HepG2 (cell line): Measurements from ENCODE around the gene ECE2. TPM values are rescaled to one million over a fixed set of nuclear protein-coding genes. Genes with fewer than 3 reads are reported as not detected.

ENCODE experiments used
- DNMT3B ChIP-seq: conservative IDR thresholded peaks from 2 replicates; pipeline ENCODE4 v1.6.1; 2016; ENCODE audit warnings: missing biosample characterization, control low read depth
- FOSL2 ChIP-seq: sonication (generic); formaldehyde crosslinking; IDR thresholded peaks from 2 replicates; pipeline ENCODE4 v1.4.0; 2020; ENCODE audit warnings: missing genetic modification reagents
- HOXD1 ChIP-seq: sonication (generic); formaldehyde crosslinking; IDR thresholded peaks from 2 replicates; pipeline ENCODE4 v1.5.0; 2020; ENCODE audit warnings: missing genetic modification reagents
- KLF16 ChIP-seq, 2 experiments: sonication (generic) in 1 of 2; formaldehyde crosslinking in 1 of 2; IDR thresholded peaks; 2 replicates each; pipeline versions ENCODE4 v1.6.1 to v1.8.0; 2016 to 2023; ENCODE audit warnings: missing genetic modification reagents in 2 of 2, missing compliant biosample characterization in 1 of 2
- LCORL ChIP-seq, 2 experiments: fragments of 450-650 bp in 1 of 2; sonication (generic) in 1 of 2; formaldehyde crosslinking in 1 of 2; IDR thresholded peaks; 2 replicates each; pipeline versions ENCODE4 v1.5.0 to v1.6.1; 2017 to 2020; ENCODE audit warnings: antibody characterized with exemption in 1 of 2, missing genetic modification reagents in 1 of 2
- MYPOP ChIP-seq: sonication (generic); formaldehyde crosslinking; IDR thresholded peaks from 2 replicates; pipeline ENCODE4 v1.8.1; 2023; ENCODE audit warnings: mild to moderate bottlenecking, moderate library complexity, missing genetic modification reagents
- NRL ChIP-seq: sonication (generic); formaldehyde crosslinking; IDR thresholded peaks from 2 replicates; pipeline ENCODE4 v1.5.0; 2020; ENCODE audit warnings: missing genetic modification reagents, mild to moderate bottlenecking, moderate library complexity, borderline replicate concordance
- PAF1 ChIP-seq: IDR thresholded peaks from 2 replicates; pipeline ENCODE4 v1.6.1; 2016; ENCODE audit warnings: missing genetic modification reagents, missing compliant biosample characterization
- RBM39 ChIP-seq: fragments of 200-400 bp; formaldehyde crosslinking; IDR thresholded peaks from one replicate; pipeline ENCODE4 v1.6.1; 2018; ENCODE audit warnings: antibody characterized with exemption, mild to moderate bottlenecking, low read depth, low read length; ENCODE audit not compliant: poor library complexity, severe bottlenecking
- SIN3B ChIP-seq: fragments of 150-350 bp; IDR thresholded peaks from 2 replicates; pipeline ENCODE4 v1.6.1; 2014; ENCODE audit warnings: low read length
- ZC3H4 ChIP-seq: sonication (generic); formaldehyde crosslinking; IDR thresholded peaks from 2 replicates; pipeline ENCODE4 v1.4.0; 2020; ENCODE audit warnings: missing genetic modification reagents, borderline replicate concordance
- ZHX1 ChIP-seq: sonication (generic); formaldehyde crosslinking; IDR thresholded peaks from 2 replicates; pipeline ENCODE4 v1.8.1; 2022; ENCODE audit warnings: low read depth, mild to moderate bottlenecking, missing genetic modification reagents
- ZNF124 ChIP-seq: sonication (generic); formaldehyde crosslinking; IDR thresholded peaks from 2 replicates; pipeline ENCODE4 v1.4.0; 2020; ENCODE audit warnings: missing genetic modification reagents
- ZNF430 ChIP-seq: sonication (generic); formaldehyde crosslinking; IDR thresholded peaks from 2 replicates; pipeline ENCODE4 v1.9.0; 2021; ENCODE audit warnings: mild to moderate bottlenecking, missing genetic modification reagents
- ZNF547 ChIP-seq: sonication (generic); formaldehyde crosslinking; IDR thresholded peaks from 2 replicates; pipeline ENCODE4 v1.5.1; 2020; ENCODE audit warnings: mild to moderate bottlenecking, missing genetic modification reagents
- ZNF678 ChIP-seq: sonication (generic); formaldehyde crosslinking; IDR thresholded peaks from 2 replicates; pipeline ENCODE4 v1.4.0; 2020; ENCODE audit warnings: mild to moderate bottlenecking, missing genetic modification reagents
- ZSCAN20 ChIP-seq: sonication (generic); formaldehyde crosslinking; IDR thresholded peaks from 2 replicates; pipeline ENCODE4 v1.4.0; 2020; ENCODE audit warnings: missing genetic modification reagents, mild to moderate bottlenecking, borderline replicate concordance
- ZSCAN30 ChIP-seq: sonication (generic); formaldehyde crosslinking; IDR thresholded peaks from 2 replicates; pipeline ENCODE4 v1.5.0; 2020; ENCODE audit warnings: mild to moderate bottlenecking, missing genetic modification reagents
- polyA plus RNA-seq, 8 experiments: library from polyadenylated mRNA; depleted of rRNA in 3 of 8; stranded (reverse) in 7 of 8; unstranded in 1 of 8; fragments of >200 nt; fragmentation: Illumina TruSeq in 4 of 8; extraction: Trizol in 4 of 8; gene quantifications; 2 replicates each; pipeline versions ENCODE4 v1.2.1 to v1.2.3, GENCODE V29; 2011 to 2016; ENCODE audit warnings: low read depth in 4 of 8, missing spikeins in 1 of 8, mixed read lengths in 1 of 8; ENCODE audit not compliant: insufficient read depth in 1 of 8
- total RNA-seq, 5 experiments: library from RNA; depleted of rRNA; stranded (reverse); fragments of >200 nt; fragmentation: Illumina TruSeq; extraction: Trizol; gene quantifications; 2 replicates each; pipeline ENCODE4 v1.2.3, GENCODE V29; 2016; ENCODE audit warnings: low read depth in 1 of 5
- TF ChIP-seq, protein P1 (sequence below): sonication (generic); formaldehyde crosslinking; IDR thresholded peaks from 2 replicates; pipeline ENCODE4 v1.4.0; 2020; ENCODE audit warnings: missing genetic modification reagents, mild to moderate bottlenecking, borderline replicate concordance

The ECE2 gene
- total and polyA plus RNA-seq, 2 of the 13 experiments (the other 11 are each of a cell fraction or from before 2014, with no cell fraction given), result not detected

DNA sequence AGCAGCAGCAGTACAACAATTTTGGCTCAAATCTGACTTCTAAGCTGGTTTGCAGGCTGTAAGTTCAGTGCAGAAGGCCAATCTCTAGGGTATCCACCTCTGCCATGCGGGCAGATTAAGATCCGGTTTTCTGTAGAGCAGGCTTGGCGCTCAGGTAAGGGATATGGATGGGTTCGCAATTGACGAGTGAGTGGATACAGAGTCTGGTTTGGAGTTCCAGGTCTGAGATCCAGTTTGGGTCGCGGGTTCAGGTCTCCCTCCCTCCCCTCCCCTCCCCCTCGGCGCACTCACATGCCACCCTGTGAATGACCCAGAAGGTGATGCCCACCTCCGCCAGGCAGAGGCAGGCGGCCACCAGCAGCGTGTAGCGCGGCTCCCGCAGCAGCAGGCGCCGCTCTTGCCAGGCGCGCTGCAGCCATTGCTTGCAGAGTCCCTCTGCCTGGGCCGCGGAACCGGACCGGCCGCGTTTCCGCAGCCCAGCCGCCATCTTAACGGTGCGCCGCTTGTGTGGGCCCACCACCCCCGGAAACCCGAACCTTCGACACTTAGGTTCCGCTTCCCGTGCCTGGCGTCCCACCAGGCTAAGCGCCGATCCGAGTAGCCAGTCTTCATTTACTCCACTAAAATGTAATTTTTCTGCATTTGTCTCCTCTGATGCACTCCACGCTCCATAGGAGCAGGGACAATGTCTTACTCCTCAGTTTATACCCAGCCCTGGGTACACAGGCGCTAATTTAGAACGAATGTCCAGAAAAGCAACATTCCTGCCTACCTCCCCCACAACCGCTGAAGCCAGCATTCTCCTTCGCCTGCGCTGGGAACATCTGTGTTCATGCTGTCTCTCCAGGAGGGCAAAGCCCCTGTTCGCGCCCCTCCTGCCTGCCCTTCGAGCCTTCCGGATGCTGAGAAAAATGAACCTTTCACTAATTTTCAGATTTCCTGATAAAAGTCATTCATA lies 27.1 kb upstream of the ECE2 start, which contains the start of gene ALG3 (continued):
- TF ChIP-seq, protein P1, sequence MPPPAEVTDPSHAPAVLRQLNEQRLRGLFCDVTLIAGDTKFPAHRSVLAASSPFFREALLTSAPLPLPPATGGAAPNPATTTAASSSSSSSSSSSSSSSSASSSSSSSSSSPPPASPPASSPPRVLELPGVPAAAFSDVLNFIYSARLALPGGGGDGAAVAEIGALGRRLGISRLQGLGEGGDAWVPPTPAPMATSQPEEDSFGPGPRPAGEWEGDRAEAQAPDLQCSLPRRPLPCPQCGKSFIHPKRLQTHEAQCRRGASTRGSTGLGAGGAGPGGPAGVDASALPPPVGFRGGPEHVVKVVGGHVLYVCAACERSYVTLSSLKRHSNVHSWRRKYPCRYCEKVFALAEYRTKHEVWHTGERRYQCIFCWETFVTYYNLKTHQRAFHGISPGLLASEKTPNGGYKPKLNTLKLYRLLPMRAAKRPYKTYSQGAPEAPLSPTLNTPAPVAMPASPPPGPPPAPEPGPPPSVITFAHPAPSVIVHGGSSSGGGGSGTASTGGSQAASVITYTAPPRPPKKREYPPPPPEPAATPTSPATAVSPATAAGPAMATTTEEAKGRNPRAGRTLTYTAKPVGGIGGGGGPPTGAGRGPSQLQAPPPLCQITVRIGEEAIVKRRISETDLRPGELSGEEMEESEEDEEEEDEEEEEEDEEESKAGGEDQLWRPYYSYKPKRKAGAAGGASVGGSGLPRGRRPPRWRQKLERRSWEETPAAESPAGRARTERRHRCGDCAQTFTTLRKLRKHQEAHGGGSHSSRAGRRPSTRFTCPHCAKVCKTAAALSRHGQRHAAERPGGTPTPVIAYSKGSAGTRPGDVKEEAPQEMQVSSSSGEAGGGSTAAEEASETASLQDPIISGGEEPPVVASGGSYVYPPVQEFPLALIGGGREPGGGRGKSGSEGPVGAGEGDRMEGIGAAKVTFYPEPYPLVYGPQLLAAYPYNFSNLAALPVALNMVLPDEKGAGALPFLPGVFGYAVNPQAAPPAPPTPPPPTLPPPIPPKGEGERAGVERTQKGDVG (CRISPR knock-in tag), result no peak
- TF ChIP-seq PAF1 (CRISPR knock-in tag), result no peak
- peak; percentile 76; the same call in 1 of the 2 replicates for TF ChIP-seq SIN3B
- TF ChIP-seq ZSCAN30 (CRISPR knock-in tag), result 0 out of 2 replicates have a peak, but pooled peaks have one; percentile 36
- TF ChIP-seq HOXD1 (CRISPR knock-in tag), result peak; percentile 93
- no peak for TF ChIP-seq ZNF678 (CRISPR knock-in tag)
- TF ChIP-seq ZNF124 (CRISPR knock-in tag), result no peak
- no peak for TF ChIP-seq DNMT3B (CRISPR knock-in tag)
- TF ChIP-seq KLF16 (CRISPR knock-in tag; IDR thresholded peaks at IDR 0.05), result peak in 1 of 2 experiments; percentile 40; a peak in 1 of 4 replicates
- peak; percentile 19 for TF ChIP-seq ZNF547
- TF ChIP-seq FOSL2, result peak; percentile 56
- no peak for TF ChIP-seq ZC3H4 (CRISPR knock-in tag)
- no peak for TF ChIP-seq ZNF430 (CRISPR knock-in tag)
- no peak for TF ChIP-seq LCORL (IDR thresholded peaks at IDR 0.05)
- TF ChIP-seq LCORL (CRISPR knock-in tag; IDR thresholded peaks at IDR 0.05), result peak; percentile 57; the same call in 1 of the 2 replicates
- peak; percentile 87; the same call in 1 of the 2 replicates for TF ChIP-seq NRL (CRISPR knock-in tag)
- TF ChIP-seq ZSCAN20 (CRISPR knock-in tag), result no peak
- TF ChIP-seq RBM39, result peak; percentile 87
- no peak for TF ChIP-seq MYPOP (CRISPR knock-in tag)
- TF ChIP-seq ZHX1 (CRISPR knock-in tag), result peak; percentile 70; the same call in 1 of the 2 replicates
